Measurements from ENCODE around the gene RERE.

The RERE gene

GRCh38 chr1:8412183-8412831 is 405.1 kb downstream of the RERE start:
- DNase-seq (ENCODE audit: extremely low read depth, low read depth): no peak
- TF ChIP-seq, protein P1, sequence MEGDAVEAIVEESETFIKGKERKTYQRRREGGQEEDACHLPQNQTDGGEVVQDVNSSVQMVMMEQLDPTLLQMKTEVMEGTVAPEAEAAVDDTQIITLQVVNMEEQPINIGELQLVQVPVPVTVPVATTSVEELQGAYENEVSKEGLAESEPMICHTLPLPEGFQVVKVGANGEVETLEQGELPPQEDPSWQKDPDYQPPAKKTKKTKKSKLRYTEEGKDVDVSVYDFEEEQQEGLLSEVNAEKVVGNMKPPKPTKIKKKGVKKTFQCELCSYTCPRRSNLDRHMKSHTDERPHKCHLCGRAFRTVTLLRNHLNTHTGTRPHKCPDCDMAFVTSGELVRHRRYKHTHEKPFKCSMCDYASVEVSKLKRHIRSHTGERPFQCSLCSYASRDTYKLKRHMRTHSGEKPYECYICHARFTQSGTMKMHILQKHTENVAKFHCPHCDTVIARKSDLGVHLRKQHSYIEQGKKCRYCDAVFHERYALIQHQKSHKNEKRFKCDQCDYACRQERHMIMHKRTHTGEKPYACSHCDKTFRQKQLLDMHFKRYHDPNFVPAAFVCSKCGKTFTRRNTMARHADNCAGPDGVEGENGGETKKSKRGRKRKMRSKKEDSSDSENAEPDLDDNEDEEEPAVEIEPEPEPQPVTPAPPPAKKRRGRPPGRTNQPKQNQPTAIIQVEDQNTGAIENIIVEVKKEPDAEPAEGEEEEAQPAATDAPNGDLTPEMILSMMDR (IDR thresholded peaks at IDR 0.05; ENCODE audit: low read depth, low read length): no peak

DNA sequence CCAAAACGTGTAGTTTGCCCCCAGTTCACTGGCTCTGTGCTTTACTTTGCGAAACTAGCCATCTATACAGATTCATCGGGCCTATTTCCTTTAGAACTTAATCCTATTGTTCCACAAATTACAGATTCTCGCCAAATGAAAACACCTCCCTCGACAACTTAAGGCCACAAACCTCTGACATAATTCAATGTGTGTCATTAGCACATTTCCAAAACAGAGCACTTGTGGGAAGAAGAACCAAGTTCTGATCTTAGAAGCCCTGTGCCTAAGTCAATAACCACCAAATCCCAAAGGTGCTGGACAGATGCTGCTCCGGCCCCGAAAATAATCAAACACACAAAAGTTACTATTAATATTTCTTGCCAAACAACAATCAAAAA is 405.6 kb downstream of the RERE start:
- no peak for DNase-seq (ENCODE audit: extremely low read depth, low read depth)
- TF ChIP-seq, protein P1 (IDR thresholded peaks at IDR 0.05; ENCODE audit: low read depth, low read length): no peak

DNA sequence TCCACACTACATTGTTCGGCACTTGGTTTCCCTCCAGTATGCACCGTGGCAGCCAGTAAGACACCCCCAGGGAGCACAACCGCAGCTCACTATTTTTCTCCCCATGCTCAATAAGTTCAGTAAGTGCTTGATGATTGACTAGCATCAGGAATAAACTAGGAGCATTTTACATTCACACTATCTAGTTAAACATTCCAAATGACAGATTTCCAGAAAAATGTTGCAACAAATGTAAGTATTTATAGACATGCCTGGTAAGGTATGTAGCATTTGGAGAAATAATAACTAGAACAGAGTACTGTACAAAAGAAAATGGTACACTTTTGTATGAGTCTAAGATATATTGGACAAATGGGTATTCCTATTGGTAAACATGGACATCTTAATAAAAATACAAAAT is 406.6 kb downstream of the RERE start:
- TF ChIP-seq, protein P1 (IDR thresholded peaks at IDR 0.05; ENCODE audit: low read depth, low read length): no peak
- DNase-seq (ENCODE audit: extremely low read depth, low read depth): no peak

DNA sequence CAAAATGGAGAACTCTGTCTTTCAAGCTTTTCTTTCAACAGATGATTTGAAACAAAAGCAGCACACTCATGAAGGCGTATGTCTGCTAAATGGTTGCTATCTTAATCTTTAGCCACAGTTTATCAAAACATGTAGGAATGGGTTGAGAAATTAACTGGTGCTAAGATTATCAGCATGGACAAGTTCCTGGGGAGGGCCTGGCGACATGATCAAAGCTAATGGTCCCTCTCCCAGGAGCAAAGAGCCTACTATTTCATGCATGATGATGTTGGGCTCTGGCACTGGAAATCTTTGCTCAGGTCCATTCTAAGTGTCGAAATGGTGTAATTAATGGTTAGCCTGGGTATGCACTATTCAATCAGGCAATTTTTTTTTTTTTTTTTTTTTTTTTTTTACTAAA is 407.8 kb downstream of the RERE start:
- TF ChIP-seq, protein P1 (IDR thresholded peaks at IDR 0.05; ENCODE audit: low read depth, low read length): no peak
- no peak for DNase-seq (ENCODE audit: extremely low read depth, low read depth)

DNA sequence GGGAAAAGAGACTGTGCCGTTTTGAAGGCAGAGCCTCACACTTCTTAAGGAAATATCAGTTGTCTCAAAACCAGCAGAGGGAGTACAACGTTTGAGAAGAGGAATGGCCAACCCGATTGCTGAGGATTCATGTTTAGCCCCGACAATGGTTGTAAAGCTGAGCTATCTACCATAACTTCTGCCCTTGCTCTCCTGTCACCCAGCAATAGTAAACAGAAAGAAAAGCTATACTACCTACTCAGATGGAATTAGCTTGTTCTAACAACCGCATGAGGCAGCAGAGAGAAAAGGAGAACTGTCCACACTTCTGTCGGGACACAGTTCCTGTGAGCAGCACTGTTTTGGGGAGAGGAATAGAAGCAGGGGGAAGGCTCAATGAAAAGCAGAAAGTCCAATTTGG is 408.3 kb downstream of the RERE start:
- TF ChIP-seq, protein P1 (IDR thresholded peaks at IDR 0.05; ENCODE audit: low read depth, low read length): peak; percentile 57
- DNase-seq (ENCODE audit: extremely low read depth, low read depth): no peak

GRCh38 chr1:8408151-8408839 is 409.1 kb downstream of the RERE start:
- DNase-seq (ENCODE audit: extremely low read depth, low read depth): peak; percentile 76
- TF ChIP-seq, protein P1 (IDR thresholded peaks at IDR 0.05; ENCODE audit: low read depth, low read length): no peak

DNA sequence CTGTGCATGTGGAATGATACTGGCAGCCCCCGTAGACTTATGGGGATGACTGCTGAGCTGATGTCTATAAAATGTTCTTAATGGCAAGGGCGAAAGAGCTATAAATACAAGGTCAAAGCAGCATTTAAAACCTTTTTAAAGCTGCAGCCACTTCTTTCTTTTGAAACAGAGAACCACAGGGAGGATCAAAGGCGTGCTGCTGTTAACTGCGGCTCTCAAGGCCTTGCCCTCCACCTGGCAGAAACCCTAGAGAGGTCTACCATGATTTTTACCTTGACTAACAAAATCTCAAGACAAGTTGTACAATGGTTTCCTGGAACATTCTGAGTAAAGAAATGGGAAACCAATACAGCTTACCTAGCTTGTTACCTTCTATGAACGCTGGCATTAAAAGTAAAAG is 409.8 kb downstream of the RERE start:
- TF ChIP-seq, protein P1 (IDR thresholded peaks at IDR 0.05; ENCODE audit: low read depth, low read length): no peak
- DNase-seq (ENCODE audit: extremely low read depth, low read depth): no peak
